H9 (cell line): Measurements from ENCODE around the gene CD209. TPM values are rescaled to one million over a fixed set of nuclear protein-coding genes. Genes with fewer than 3 reads are reported as not detected.

Experiments used
- DNase-seq: peaks from one replicate; pipeline ENCODE4 v3.0.0-alpha.2; 2017
- H2AFZ ChIP-seq: one replicate; pipeline ENCODE4 v1.6.1; 2013; ENCODE audit warnings: mild to moderate bottlenecking, low read length, control low read depth, moderate library complexity
- H2AK5ac ChIP-seq: 2 replicates; pipeline ENCODE4 v1.6.1; 2013; ENCODE audit warnings: low read length, control low read depth, mixed read lengths; ENCODE audit not compliant: insufficient read length
- H2BK120ac ChIP-seq: one replicate; pipeline ENCODE4 v1.6.1; 2013; ENCODE audit warnings: low read depth, mild to moderate bottlenecking, low read length, control low read depth, inconsistent platforms; ENCODE audit not compliant: poor library complexity, severe bottlenecking
- H2BK12ac ChIP-seq: 2 replicates; pipeline ENCODE4 v1.6.1; 2013; ENCODE audit warnings: low read length, control low read depth, mixed read lengths, low read depth; ENCODE audit not compliant: insufficient read length
- H2BK15ac ChIP-seq: 2 replicates; pipeline ENCODE4 v1.6.1; 2013; ENCODE audit warnings: low read depth, low read length, control low read depth
- H2BK20ac ChIP-seq: one replicate; pipeline ENCODE4 v1.6.1; 2013; ENCODE audit warnings: low read depth, mild to moderate bottlenecking, low read length, control low read depth, inconsistent platforms; ENCODE audit not compliant: poor library complexity, severe bottlenecking
- H2BK5ac ChIP-seq: 2 replicates; pipeline ENCODE4 v1.6.1; 2013; ENCODE audit warnings: low read length, control low read depth, mixed read lengths; ENCODE audit not compliant: insufficient read length
- H3K14ac ChIP-seq: 2 replicates; pipeline ENCODE4 v1.6.1; 2013; ENCODE audit warnings: low read length, control low read depth; ENCODE audit not compliant: insufficient read depth
- H3K18ac ChIP-seq: 2 replicates; pipeline ENCODE4 v1.6.1; 2013; ENCODE audit warnings: low read depth, mild to moderate bottlenecking, mixed read lengths, low read length, control low read depth; ENCODE audit not compliant: insufficient read length
- H3K23ac ChIP-seq: 2 replicates; pipeline ENCODE4 v1.6.1; 2013; ENCODE audit warnings: low read length, control low read depth, mixed read lengths, low read depth; ENCODE audit not compliant: insufficient read length
- H3K23me2 ChIP-seq: 2 replicates; pipeline ENCODE4 v1.6.1; 2013; ENCODE audit warnings: low read depth, mild to moderate bottlenecking, mixed read lengths, low read length, control low read depth; ENCODE audit not compliant: insufficient read length, poor library complexity, severe bottlenecking
- H3K27ac ChIP-seq: 2 replicates; pipeline ENCODE4 v1.5.1; 2013; ENCODE audit warnings: low read length, control low read depth, mixed read lengths, low read depth; ENCODE audit not compliant: insufficient read length
- H3K27me3 ChIP-seq: 2 replicates; pipeline ENCODE4 v1.6.1; 2013; ENCODE audit warnings: low read length, control low read depth, inconsistent platforms; ENCODE audit not compliant: insufficient read depth
- H3K4ac ChIP-seq: 2 replicates; pipeline ENCODE4 v1.6.1; 2013; ENCODE audit warnings: low read depth, mild to moderate bottlenecking, control low read depth, inconsistent platforms, low read length, moderate library complexity
- H3K4me1 ChIP-seq: 2 replicates; pipeline ENCODE4 v1.6.1; 2013; ENCODE audit warnings: low read length, control low read depth, inconsistent platforms; ENCODE audit not compliant: insufficient read depth
- H3K4me2 ChIP-seq: 2 replicates; pipeline ENCODE4 v1.6.1; 2013; ENCODE audit warnings: low read length, control low read depth, mixed read lengths; ENCODE audit not compliant: insufficient read length, insufficient read depth
- H3K56ac ChIP-seq: 2 replicates; pipeline ENCODE4 v1.6.1; 2013; ENCODE audit warnings: low read depth, mild to moderate bottlenecking, mixed read lengths, low read length, control low read depth; ENCODE audit not compliant: insufficient read length
- H3K79me1 ChIP-seq: 2 replicates; pipeline ENCODE4 v1.6.1; 2013; ENCODE audit warnings: low read depth, mild to moderate bottlenecking, moderate library complexity, low read length, control low read depth, inconsistent platforms; ENCODE audit not compliant: insufficient read depth, poor library complexity, severe bottlenecking
- H3K79me2 ChIP-seq: 2 replicates; pipeline ENCODE4 v1.6.1; 2013; ENCODE audit warnings: low read length, control low read depth, inconsistent platforms; ENCODE audit not compliant: insufficient read depth
- H3K9ac ChIP-seq: 2 replicates; pipeline ENCODE4 v1.6.1; 2013; ENCODE audit warnings: low read length, control low read depth, mixed read lengths; ENCODE audit not compliant: insufficient read length; ENCODE audit errors: extremely low read depth
- H3K9me3 ChIP-seq: one replicate; pipeline ENCODE4 v1.6.1; 2013; ENCODE audit warnings: low read depth, low read length, inconsistent platforms; ENCODE audit not compliant: control insufficient read depth
- H3T11ph ChIP-seq: one replicate; pipeline ENCODE4 v1.6.1; 2013; ENCODE audit warnings: mild to moderate bottlenecking, low read length, control low read depth, inconsistent platforms
- H4K20me1 ChIP-seq: one replicate; pipeline ENCODE4 v1.6.1; 2013; ENCODE audit not compliant: control insufficient read depth, insufficient read length, insufficient read depth
- H4K5ac ChIP-seq: 2 replicates; pipeline ENCODE4 v1.6.1; 2013; ENCODE audit warnings: low read depth, mild to moderate bottlenecking, mixed read lengths, low read length, control low read depth; ENCODE audit not compliant: insufficient read length
- H4K8ac ChIP-seq: replicated peaks from 2 replicates; pipeline ENCODE4 v1.6.1; 2013; ENCODE audit warnings: low read length, control low read depth, mixed read lengths, low read depth; ENCODE audit not compliant: insufficient read length
- H4K91ac ChIP-seq: 2 replicates; pipeline ENCODE4 v1.6.1; 2013; ENCODE audit warnings: low read depth, mild to moderate bottlenecking, moderate library complexity, mixed read lengths, low read length, control low read depth; ENCODE audit not compliant: insufficient read length
- H3K27ac Mint-ChIP-seq, 3 experiments: 2 replicates in 2 of 3; 3 replicates in 1 of 3; pipeline ENCODE4 v1.8.0; 2020 to 2021; ENCODE audit warnings: mixed read lengths in 3 of 3, mild to moderate bottlenecking in 1 of 3, moderate library complexity in 1 of 3
- H3K27me3 Mint-ChIP-seq: 2 replicates; pipeline ENCODE4 v1.8.0; 2021; ENCODE audit warnings: low read depth, mild to moderate bottlenecking, moderate library complexity, mixed read lengths
- H3K36me3 Mint-ChIP-seq, 3 experiments: 2 replicates in 2 of 3; 3 replicates in 1 of 3; pipeline ENCODE4 v1.8.0; 2020 to 2021; ENCODE audit warnings: low read depth in 3 of 3, mixed read lengths in 3 of 3; ENCODE audit not compliant: insufficient read depth in 1 of 3
- H3K4me1 Mint-ChIP-seq, 2 experiments: 2 replicates each; pipeline ENCODE4 v1.8.0; 2020; ENCODE audit warnings: mixed read lengths in 2 of 2
- H3K4me3 Mint-ChIP-seq, 2 experiments: 2 replicates in 1 of 2; 3 replicates in 1 of 2; pipeline ENCODE4 v1.8.0; 2020 to 2021; ENCODE audit warnings: mild to moderate bottlenecking in 2 of 2, mixed read lengths in 2 of 2, moderate library complexity in 1 of 2
- H3K9me3 Mint-ChIP-seq, 2 experiments: 2 replicates in 1 of 2; 3 replicates in 1 of 2; pipeline ENCODE4 v1.8.0; 2020; ENCODE audit warnings: mild to moderate bottlenecking in 2 of 2, mixed read lengths in 2 of 2, moderate library complexity in 1 of 2
- total RNA-seq: library from RNA; stranded (reverse); gene quantifications from 2 replicates; pipeline ENCODE4 v1.2.1, GENCODE V29; 2021
- TF ChIP-seq, protein P1 (sequence below): fragments of 200-600 bp; sonication (generic); conservative IDR thresholded peaks from 3 replicates; pipeline ENCODE4 v1.8.0; 2021; ENCODE audit warnings: antibody characterized with exemption, mild to moderate bottlenecking

CD209 gene
- total RNA-seq, 1 experiment from 2014 or later: not detected

DNA sequence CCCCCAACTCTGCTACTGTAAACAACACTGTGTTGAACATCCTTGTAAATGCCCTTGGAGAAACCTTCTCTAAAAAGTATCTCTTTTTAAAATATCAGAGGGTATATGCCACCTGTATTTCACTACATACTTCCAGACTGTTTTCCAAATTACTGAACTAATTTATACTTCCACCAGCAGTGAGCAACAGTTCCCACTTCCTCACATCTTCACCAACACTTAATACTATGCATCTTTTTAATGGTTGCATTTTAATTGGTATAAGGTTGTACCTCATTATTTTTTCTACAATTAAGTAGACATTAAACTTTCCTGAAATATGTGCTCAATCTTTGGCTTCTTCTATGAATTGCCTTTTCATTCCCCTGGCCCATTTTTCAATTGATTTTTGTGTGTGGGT lies 37.5 kb upstream of the CD209 start:
- H3K9ac ChIP-seq: no peak overlapping the region
- no peaks in the 10 kb centered on the region; the same call in 1 of the 2 replicates for H3K4me1 ChIP-seq
- Mint-ChIP-seq H3K27ac (no peak overlapping the region), H3K4me3 (no peak overlapping the region), H3K9me3 (peaks cover 2 to 6% of the 10 kb centered on the region in 2 experiments; a peak in 2 of 5 replicates), H3K4me1 (peaks cover 16 to 24% of the 10 kb centered on the region in 2 experiments), H3K27me3 (peaks cover 97% of the 10 kb centered on the region), H3K36me3 (no peaks in the 10 kb centered on the region; a peak in 1 of 7 replicates)
- no peak overlapping the region for H2BK5ac ChIP-seq
- no peaks in the 10 kb centered on the region for H3K9me3 ChIP-seq
- H2AK5ac ChIP-seq: no peak overlapping the region
- H4K8ac ChIP-seq: no peak overlapping the region
- H2BK15ac ChIP-seq: no peak overlapping the region
- no peak overlapping the region for H4K91ac ChIP-seq
- TF ChIP-seq, protein P1, sequence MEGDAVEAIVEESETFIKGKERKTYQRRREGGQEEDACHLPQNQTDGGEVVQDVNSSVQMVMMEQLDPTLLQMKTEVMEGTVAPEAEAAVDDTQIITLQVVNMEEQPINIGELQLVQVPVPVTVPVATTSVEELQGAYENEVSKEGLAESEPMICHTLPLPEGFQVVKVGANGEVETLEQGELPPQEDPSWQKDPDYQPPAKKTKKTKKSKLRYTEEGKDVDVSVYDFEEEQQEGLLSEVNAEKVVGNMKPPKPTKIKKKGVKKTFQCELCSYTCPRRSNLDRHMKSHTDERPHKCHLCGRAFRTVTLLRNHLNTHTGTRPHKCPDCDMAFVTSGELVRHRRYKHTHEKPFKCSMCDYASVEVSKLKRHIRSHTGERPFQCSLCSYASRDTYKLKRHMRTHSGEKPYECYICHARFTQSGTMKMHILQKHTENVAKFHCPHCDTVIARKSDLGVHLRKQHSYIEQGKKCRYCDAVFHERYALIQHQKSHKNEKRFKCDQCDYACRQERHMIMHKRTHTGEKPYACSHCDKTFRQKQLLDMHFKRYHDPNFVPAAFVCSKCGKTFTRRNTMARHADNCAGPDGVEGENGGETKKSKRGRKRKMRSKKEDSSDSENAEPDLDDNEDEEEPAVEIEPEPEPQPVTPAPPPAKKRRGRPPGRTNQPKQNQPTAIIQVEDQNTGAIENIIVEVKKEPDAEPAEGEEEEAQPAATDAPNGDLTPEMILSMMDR: no peak
- no peak overlapping the region for H3K56ac ChIP-seq
- H2BK12ac ChIP-seq: no peak overlapping the region
- no peak overlapping the region for H3K14ac ChIP-seq
- H3K23me2 ChIP-seq: peaks cover 19% of the 10 kb centered on the region
- H4K20me1 ChIP-seq: no peaks in the 10 kb centered on the region
- no peak overlapping the region for H3T11ph ChIP-seq
- H2AFZ ChIP-seq: no peak overlapping the region
- no peaks in the 10 kb centered on the region for H3K79me1 ChIP-seq
- no peak overlapping the region for H3K23ac ChIP-seq
- no peak overlapping the region for H2BK120ac ChIP-seq
- H2BK20ac ChIP-seq: no peak overlapping the region
- no peak overlapping the region for H3K4ac ChIP-seq
- no peaks in the 10 kb centered on the region for H3K79me2 ChIP-seq
- H3K27ac ChIP-seq: no peak overlapping the region
- no peak for DNase-seq
- H3K4me2 ChIP-seq: no peak overlapping the region
- peaks cover 14% of the 10 kb centered on the region; the same call in 1 of the 2 replicates for H3K27me3 ChIP-seq
- H4K5ac ChIP-seq: no peak overlapping the region
- H3K18ac ChIP-seq: no peak overlapping the region
